ENCODE results near the gene ARID1B.

ARID1B gene

GRCh38 chr6:156824142-156824541 is 47.0 kb downstream of the ARID1B start:
- Histone ChIP-seq H3K4me1 (ENCODE audit: control insufficient read depth in 1 of 2, insufficient read depth in 2 of 2, low read length in 2 of 2) (peaks cover 18 to 27% of the 10 kb centered on the region in 2 experiments), H3K4ac (ENCODE audit: low read depth, low read length) (no peak overlapping the region), H3K14ac (ENCODE audit: low read length) (no peak overlapping the region), H2AFZ (ENCODE audit: insufficient read depth, low read length, poor library complexity) (no peak overlapping the region), H3K4me3 (ENCODE audit: low read depth, low read length) (no peak overlapping the region), H3K4me2 (ENCODE audit: low read length) (no peak overlapping the region), H2AK5ac (ENCODE audit: low read length) (no peak overlapping the region), H2BK12ac (ENCODE audit: low read length) (no peak overlapping the region), H3K36me3 (ENCODE audit: control insufficient read depth in 1 of 2, insufficient read depth in 2 of 2, low read length in 2 of 2) (peaks cover under 1 to 1% of the 10 kb centered on the region in 2 experiments), H3K18ac (ENCODE audit: low read length) (no peak overlapping the region), H2BK5ac (ENCODE audit: low read depth, low read length, poor library complexity) (no peak overlapping the region), H4K12ac (ENCODE audit: low read depth, low read length) (no peak overlapping the region), H3K23ac (ENCODE audit: low read length) (no peak overlapping the region), H4K91ac (ENCODE audit: low read depth, low read length) (no peak overlapping the region), H2BK120ac (ENCODE audit: insufficient read depth, low read length, poor library complexity) (no peak overlapping the region), H3K79me1 (ENCODE audit: low read length) (no peaks in the 10 kb centered on the region), H3K27ac (ENCODE audit: low read depth, low read length) (no peak overlapping the region), H3K79me2 (ENCODE audit: control insufficient read depth, insufficient read depth, low read length, poor library complexity) (peaks cover 7% of the 10 kb centered on the region), H4K8ac (ENCODE audit: low read depth, low read length) (no peak overlapping the region), H3K9me3 (ENCODE audit: insufficient read depth, low read depth, low read length) (peaks cover 2% of the 10 kb centered on the region), H3K27me3 (ENCODE audit: insufficient read depth, low read length) (no peaks in the 10 kb centered on the region), H3K9ac (ENCODE audit: low read length) (no peak overlapping the region)
- WGBS (ENCODE audit: extremely low coverage, insufficient coverage, insufficient read length): no CpG with 5 or more reads among the region's 8 CpGs
- DNase-seq: no peak

- no peak overlapping the region for H2AFZ ChIP-seq (ENCODE audit: insufficient read depth, low read length, poor library complexity)
- no peak overlapping the region for H2BK5ac ChIP-seq (ENCODE audit: low read depth, low read length, poor library complexity)
- no peak overlapping the region for H4K91ac ChIP-seq (ENCODE audit: low read depth, low read length)
- no peaks in the 10 kb centered on the region for H3K27me3 ChIP-seq (ENCODE audit: insufficient read depth, low read length)
- peaks cover 4 to 5% of the 10 kb centered on the region in 2 experiments for H3K36me3 ChIP-seq (ENCODE audit: control insufficient read depth in 1 of 2, insufficient read depth in 2 of 2, low read length in 2 of 2)
- H4K8ac ChIP-seq (ENCODE audit: low read depth, low read length): no peak overlapping the region
- H3K14ac ChIP-seq (ENCODE audit: low read length): no peak overlapping the region
- H2BK12ac ChIP-seq (ENCODE audit: low read length): no peak overlapping the region
- WGBS (ENCODE audit: extremely low coverage, insufficient coverage, insufficient read length): no CpG with 5 or more reads among the region's 3 CpGs
- H3K18ac ChIP-seq (ENCODE audit: low read length): no peak overlapping the region
- no peak overlapping the region for H3K4me3 ChIP-seq (ENCODE audit: low read depth, low read length)
- DNase-seq: peak; percentile 92 to 98
- no peaks in the 10 kb centered on the region for H3K79me1 ChIP-seq (ENCODE audit: low read length)
- no peak overlapping the region for H3K23ac ChIP-seq (ENCODE audit: low read length)
- no peak overlapping the region for H3K27ac ChIP-seq (ENCODE audit: low read depth, low read length)
- no peak overlapping the region for H2AK5ac ChIP-seq (ENCODE audit: low read length)
- H4K12ac ChIP-seq (ENCODE audit: low read depth, low read length): no peak overlapping the region
- no peak overlapping the region for H3K4ac ChIP-seq (ENCODE audit: low read depth, low read length)
- no peak overlapping the region for H3K9ac ChIP-seq (ENCODE audit: low read length)
- H3K9me3 ChIP-seq (ENCODE audit: insufficient read depth, low read depth, low read length): peaks cover 2% of the 10 kb centered on the region
- peaks cover 3% of the 10 kb centered on the region for H3K79me2 ChIP-seq (ENCODE audit: control insufficient read depth, insufficient read depth, low read length, poor library complexity)
- no peak overlapping the region for H2BK120ac ChIP-seq (ENCODE audit: insufficient read depth, low read length, poor library complexity)
- H3K4me1 ChIP-seq (ENCODE audit: control insufficient read depth in 1 of 2, insufficient read depth in 2 of 2, low read length in 2 of 2): peaks cover 13 to 21% of the 10 kb centered on the region in 2 experiments
- H3K4me2 ChIP-seq (ENCODE audit: low read length): no peak overlapping the region
Observed at GRCh38 chr6:156825475-156825874, 48.3 kb downstream of the ARID1B start.

DNA sequence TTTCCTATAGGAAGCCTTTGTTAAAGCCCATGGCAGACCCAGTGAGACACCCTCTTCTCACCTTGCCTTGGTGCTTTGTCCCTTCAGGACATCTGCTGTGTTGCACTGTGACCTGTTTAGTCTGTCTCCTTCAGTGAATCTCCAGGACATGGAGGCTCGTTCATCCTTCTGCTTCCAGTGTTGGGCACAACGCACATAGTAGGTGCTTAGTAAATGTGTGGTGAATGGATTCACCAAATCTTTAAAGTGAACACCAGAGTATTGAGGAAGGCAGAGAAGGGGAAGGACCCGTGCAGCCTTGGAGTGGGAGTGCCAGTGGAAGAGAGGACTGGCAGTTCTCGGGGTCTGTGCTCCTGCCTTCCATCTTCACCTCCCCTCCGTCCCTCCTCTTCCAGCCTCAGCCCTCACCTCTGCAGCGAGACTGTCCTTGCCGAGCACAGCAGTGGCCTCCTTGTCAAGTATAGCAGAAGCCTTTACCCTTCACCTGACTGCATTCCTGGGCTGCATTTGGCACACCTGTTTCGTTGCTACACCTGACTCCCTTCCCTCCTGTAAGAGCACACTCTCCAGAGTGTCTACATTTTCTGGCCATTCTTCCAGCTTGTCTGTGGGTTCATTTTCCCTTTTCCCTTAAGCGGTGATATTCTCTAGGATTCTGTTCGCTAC is 49.2 kb downstream of the ARID1B start:
- no peak overlapping the region for H3K4me3 ChIP-seq (ENCODE audit: low read depth, low read length)
- H2BK5ac ChIP-seq (ENCODE audit: low read depth, low read length, poor library complexity): no peak overlapping the region
- no peaks in the 10 kb centered on the region for H3K79me1 ChIP-seq (ENCODE audit: low read length)
- no CpG with 5 or more reads among the region's 10 CpGs for WGBS (ENCODE audit: extremely low coverage, insufficient coverage, insufficient read length)
- H3K36me3 ChIP-seq (ENCODE audit: control insufficient read depth in 1 of 2, insufficient read depth in 2 of 2, low read length in 2 of 2): peaks cover 4 to 5% of the 10 kb centered on the region in 2 experiments
- H2BK120ac ChIP-seq (ENCODE audit: insufficient read depth, low read length, poor library complexity): no peak overlapping the region
- no peak overlapping the region for H4K12ac ChIP-seq (ENCODE audit: low read depth, low read length)
- no peak overlapping the region for H2AFZ ChIP-seq (ENCODE audit: insufficient read depth, low read length, poor library complexity)
- H3K4me1 ChIP-seq (ENCODE audit: control insufficient read depth in 1 of 2, insufficient read depth in 2 of 2, low read length in 2 of 2): peaks cover 13 to 21% of the 10 kb centered on the region in 2 experiments
- H3K18ac ChIP-seq (ENCODE audit: low read length): no peak overlapping the region
- no peak overlapping the region for H3K9ac ChIP-seq (ENCODE audit: low read length)
- H4K8ac ChIP-seq (ENCODE audit: low read depth, low read length): no peak overlapping the region
- no peak overlapping the region for H3K23ac ChIP-seq (ENCODE audit: low read length)
- no peaks in the 10 kb centered on the region for H3K27me3 ChIP-seq (ENCODE audit: insufficient read depth, low read length)
- H3K4ac ChIP-seq (ENCODE audit: low read depth, low read length): peak overlapping the region; percentile 44
- no peak overlapping the region for H3K14ac ChIP-seq (ENCODE audit: low read length)
- H3K4me2 ChIP-seq (ENCODE audit: low read length): no peak overlapping the region
- peak in 1 of 2 donors; percentile 46 for DNase-seq
- H3K79me2 ChIP-seq (ENCODE audit: control insufficient read depth, insufficient read depth, low read length, poor library complexity): peaks cover 6% of the 10 kb centered on the region
- no peak overlapping the region for H4K91ac ChIP-seq (ENCODE audit: low read depth, low read length)
- no peak overlapping the region for H2AK5ac ChIP-seq (ENCODE audit: low read length)
- H3K27ac ChIP-seq (ENCODE audit: low read depth, low read length): no peak overlapping the region
- H2BK12ac ChIP-seq (ENCODE audit: low read length): no peak overlapping the region
- H3K9me3 ChIP-seq (ENCODE audit: insufficient read depth, low read depth, low read length): peaks cover 2% of the 10 kb centered on the region

- Histone ChIP-seq H2BK5ac (ENCODE audit: low read depth, low read length, poor library complexity) (no peak overlapping the region), H2AK5ac (ENCODE audit: low read length) (no peak overlapping the region), H3K27ac (ENCODE audit: low read depth, low read length) (no peak overlapping the region), H3K36me3 (ENCODE audit: control insufficient read depth in 1 of 2, insufficient read depth in 2 of 2, low read length in 2 of 2) (peaks cover 4 to 5% of the 10 kb centered on the region in 2 experiments), H3K14ac (ENCODE audit: low read length) (no peak overlapping the region), H4K8ac (ENCODE audit: low read depth, low read length) (no peak overlapping the region), H3K4me3 (ENCODE audit: low read depth, low read length) (no peak overlapping the region), H3K4me1 (ENCODE audit: control insufficient read depth in 1 of 2, insufficient read depth in 2 of 2, low read length in 2 of 2) (peaks cover 13 to 21% of the 10 kb centered on the region in 2 experiments), H3K79me1 (ENCODE audit: low read length) (no peaks in the 10 kb centered on the region), H3K79me2 (ENCODE audit: control insufficient read depth, insufficient read depth, low read length, poor library complexity) (peaks cover 6% of the 10 kb centered on the region), H3K9ac (ENCODE audit: low read length) (no peak overlapping the region), H3K27me3 (ENCODE audit: insufficient read depth, low read length) (no peaks in the 10 kb centered on the region), H3K18ac (ENCODE audit: low read length) (no peak overlapping the region), H3K4me2 (ENCODE audit: low read length) (no peak overlapping the region), H2AFZ (ENCODE audit: insufficient read depth, low read length, poor library complexity) (no peak overlapping the region), H3K4ac (ENCODE audit: low read depth, low read length) (peak overlapping the region; percentile 1), H2BK120ac (ENCODE audit: insufficient read depth, low read length, poor library complexity) (no peak overlapping the region), H4K12ac (ENCODE audit: low read depth, low read length) (no peak overlapping the region), H2BK12ac (ENCODE audit: low read length) (no peak overlapping the region), H3K9me3 (ENCODE audit: insufficient read depth, low read depth, low read length) (peaks cover 2% of the 10 kb centered on the region), H3K23ac (ENCODE audit: low read length) (no peak overlapping the region), H4K91ac (ENCODE audit: low read depth, low read length) (no peak overlapping the region)
- DNase-seq: no peak
- no CpG with 5 or more reads among the region's 4 CpGs for WGBS (ENCODE audit: extremely low coverage, insufficient coverage, insufficient read length)
Observed at GRCh38 chr6:156827382-156827781, 50.2 kb downstream of the ARID1B start.

All from trophoblast cell (in vitro differentiated cells and primary cell).